Hepatocyte (in vitro differentiated cells): ENCODE measurements around the gene AMFR.

Experiments used
- EZH2 ChIP-seq: fragments of 200-600 bp; sonication (generic); IDR thresholded peaks from 2 replicates; pipeline ENCODE4 v1.6.1; 2016; ENCODE audit warnings: antibody characterized with exemption, mild to moderate bottlenecking, borderline replicate concordance
- EZH2phosphoT487 ChIP-seq: fragments of 200-600 bp; sonication (generic); IDR thresholded peaks from one replicate; pipeline ENCODE4 v1.6.1; 2018; ENCODE audit warnings: antibody characterized with exemption, mild to moderate bottlenecking, low read depth, moderate library complexity; ENCODE audit not compliant: unreplicated experiment, severe bottlenecking
- TF ChIP-seq, protein P1 (sequence below): fragments of 200-600 bp; sonication (generic); IDR thresholded peaks from 2 replicates; pipeline ENCODE4 v1.5.1; 2016; ENCODE audit warnings: antibody characterized with exemption, mild to moderate bottlenecking; ENCODE audit not compliant: poor library complexity

GRCh38 chr16:56349711-56350161 is 75.6 kb downstream of the AMFR start:
- TF ChIP-seq, protein P1, sequence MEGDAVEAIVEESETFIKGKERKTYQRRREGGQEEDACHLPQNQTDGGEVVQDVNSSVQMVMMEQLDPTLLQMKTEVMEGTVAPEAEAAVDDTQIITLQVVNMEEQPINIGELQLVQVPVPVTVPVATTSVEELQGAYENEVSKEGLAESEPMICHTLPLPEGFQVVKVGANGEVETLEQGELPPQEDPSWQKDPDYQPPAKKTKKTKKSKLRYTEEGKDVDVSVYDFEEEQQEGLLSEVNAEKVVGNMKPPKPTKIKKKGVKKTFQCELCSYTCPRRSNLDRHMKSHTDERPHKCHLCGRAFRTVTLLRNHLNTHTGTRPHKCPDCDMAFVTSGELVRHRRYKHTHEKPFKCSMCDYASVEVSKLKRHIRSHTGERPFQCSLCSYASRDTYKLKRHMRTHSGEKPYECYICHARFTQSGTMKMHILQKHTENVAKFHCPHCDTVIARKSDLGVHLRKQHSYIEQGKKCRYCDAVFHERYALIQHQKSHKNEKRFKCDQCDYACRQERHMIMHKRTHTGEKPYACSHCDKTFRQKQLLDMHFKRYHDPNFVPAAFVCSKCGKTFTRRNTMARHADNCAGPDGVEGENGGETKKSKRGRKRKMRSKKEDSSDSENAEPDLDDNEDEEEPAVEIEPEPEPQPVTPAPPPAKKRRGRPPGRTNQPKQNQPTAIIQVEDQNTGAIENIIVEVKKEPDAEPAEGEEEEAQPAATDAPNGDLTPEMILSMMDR = no peak
- TF ChIP-seq EZH2phosphoT487 = no peak
- TF ChIP-seq EZH2 = no peak
